B cell (primary cell): Measurements from ENCODE around the gene CDNF.

Experiments used
- CTCF ChIP-seq: fragments of 200-600 bp; IDR thresholded peaks from one replicate; pipeline ENCODE4 v1.8.0; 2022; ENCODE audit warnings: antibody characterized with exemption, mild to moderate bottlenecking
- EZH2 ChIP-seq: IDR thresholded peaks from 2 replicates; pipeline ENCODE4 v1.6.1; 2012; ENCODE audit warnings: borderline replicate concordance, low read depth, mild to moderate bottlenecking, moderate library complexity, low read length; ENCODE audit not compliant: insufficient read depth, poor library complexity, severe bottlenecking

GRCh38 chr10:14833106-14833505, 4.7 kb downstream of the CDNF start:
- TF ChIP-seq CTCF (no peak), EZH2 (no peak)
